GM23338 (cell line): ENCODE results near the gene SIKE1. TPM values are rescaled to one million over a fixed set of nuclear protein-coding genes. Genes with fewer than 3 reads are reported as not detected.
A peak's percentile ranks its signal among the peaks of the same experiment; 100 is the strongest.

Experiments
- ATAC-seq: fragments of 200-7000 bp; cut with Tn5 transposase; 3 replicates; pipeline ENCODE4 v1.9.1; 2020
- DNase-seq: peaks from one replicate; pipeline ENCODE4 v3.0.0-alpha.2; 2015; ENCODE audit warnings: low spot score
- H2AFZ ChIP-seq: fragments of 200-600 bp; sonication (generic); 2 replicates; pipeline ENCODE4 v1.8.0; 2016; ENCODE audit warnings: antibody characterized with exemption, mild to moderate bottlenecking, moderate library complexity
- H3F3A ChIP-seq: fragments of 200-600 bp; sonication (generic); replicated peaks from 2 replicates; pipeline ENCODE4 v1.8.0; 2017; ENCODE audit warnings: antibody characterized with exemption, mixed run types, low read depth
- H3K27ac ChIP-seq: fragments of 200-600 bp; sonication (generic); 2 replicates; pipeline ENCODE4 v1.6.1; 2016; ENCODE audit warnings: low read depth
- H3K27me3 ChIP-seq: fragments of 200-600 bp; sonication (generic); 2 replicates; pipeline ENCODE4 v1.8.0; 2016; ENCODE audit warnings: mild to moderate bottlenecking, mixed run types, moderate library complexity; ENCODE audit not compliant: insufficient read depth
- H3K36me3 ChIP-seq: fragments of 200-600 bp; sonication (generic); 2 replicates; pipeline ENCODE4 v1.8.0; 2016; ENCODE audit warnings: mild to moderate bottlenecking; ENCODE audit not compliant: insufficient read depth
- H3K4me1 ChIP-seq: fragments of 200-600 bp; sonication (generic); 2 replicates; pipeline ENCODE4 v1.8.0; 2016; ENCODE audit warnings: mild to moderate bottlenecking, moderate library complexity; ENCODE audit not compliant: insufficient read depth
- H3K4me2 ChIP-seq: fragments of 200-600 bp; sonication (generic); 2 replicates; pipeline ENCODE4 v1.7.1; 2017; ENCODE audit warnings: mixed run types
- H3K4me3 ChIP-seq: fragments of 200-600 bp; sonication (generic); 2 replicates; pipeline ENCODE4 v1.6.1; 2016; ENCODE audit warnings: mixed run types
- H3K79me2 ChIP-seq: fragments of 200-600 bp; sonication (generic); replicated peaks from 2 replicates; pipeline ENCODE4 v1.8.0; 2017; ENCODE audit warnings: mild to moderate bottlenecking; ENCODE audit not compliant: insufficient read depth
- H3K9me2 ChIP-seq: fragments of 200-600 bp; sonication (generic); 2 replicates; pipeline ENCODE4 v1.8.0; 2017; ENCODE audit not compliant: insufficient read depth
- H4K20me1 ChIP-seq: fragments of 200-600 bp; sonication (generic); replicated peaks from 2 replicates; pipeline ENCODE4 v1.8.0; 2017; ENCODE audit warnings: mild to moderate bottlenecking; ENCODE audit not compliant: insufficient read depth
- H3K27ac Mint-ChIP-seq: 2 replicates; pipeline ENCODE4 v1.8.0; 2020; ENCODE audit warnings: inconsistent platforms, mild to moderate bottlenecking, moderate library complexity, mixed read lengths
- H3K27me3 Mint-ChIP-seq: 3 replicates; pipeline ENCODE4 v1.8.0; 2022; ENCODE audit warnings: low read depth, mild to moderate bottlenecking, moderate library complexity, mixed read lengths, inconsistent platforms; ENCODE audit not compliant: insufficient read depth, poor library complexity
- H3K36me3 Mint-ChIP-seq: 3 replicates; pipeline ENCODE4 v1.8.0; 2021; ENCODE audit warnings: low read depth, mild to moderate bottlenecking, inconsistent platforms, moderate library complexity, mixed read lengths
- H3K4me1 Mint-ChIP-seq: 3 replicates; pipeline ENCODE4 v1.8.0; 2020; ENCODE audit warnings: mild to moderate bottlenecking, inconsistent platforms, mixed read lengths
- H3K4me3 Mint-ChIP-seq: 3 replicates; pipeline ENCODE4 v1.8.0; 2021; ENCODE audit warnings: moderate library complexity, mild to moderate bottlenecking, inconsistent platforms, mixed read lengths
- H3K9me3 Mint-ChIP-seq: 3 replicates; pipeline ENCODE4 v1.8.0; 2020; ENCODE audit warnings: moderate library complexity, mild to moderate bottlenecking, inconsistent platforms, mixed read lengths
- CREB1 ChIP-seq: fragments of 250-450 bp; sonication (Bioruptor Pico); IDR thresholded peaks from 2 replicates; pipeline ENCODE4 v1.5.0; 2020; ENCODE audit warnings: low read depth, mild to moderate bottlenecking, moderate library complexity
- EZH2 ChIP-seq: fragments of 200-600 bp; sonication (generic); IDR thresholded peaks from one replicate; pipeline ENCODE4 v1.8.0; 2017; ENCODE audit warnings: antibody characterized with exemption, mild to moderate bottlenecking, low read depth; ENCODE audit not compliant: unreplicated experiment
- JUNB ChIP-seq: IDR thresholded peaks from one replicate; pipeline ENCODE4 v1.6.1; 2016; ENCODE audit warnings: antibody characterized with exemption; ENCODE audit not compliant: unreplicated experiment
- NANOG ChIP-seq: IDR thresholded peaks from 2 replicates; pipeline ENCODE4 v1.6.1; 2016; ENCODE audit warnings: antibody characterized with exemption, borderline replicate concordance
- POLR2AphosphoS5 ChIP-seq: IDR thresholded peaks from 2 replicates; pipeline ENCODE4 v1.6.1; 2016; ENCODE audit warnings: antibody characterized with exemption, low read depth
- STAT1 ChIP-seq: IDR thresholded peaks from one replicate; pipeline ENCODE4 v1.6.1; 2016; ENCODE audit warnings: antibody characterized with exemption; ENCODE audit not compliant: unreplicated experiment
- ZNF114 ChIP-seq: fragments of 250-450 bp; sonication (Bioruptor Pico); IDR thresholded peaks from 2 replicates; pipeline ENCODE4 v1.5.0; 2020; ENCODE audit warnings: mild to moderate bottlenecking, moderate library complexity
- ZNF331 ChIP-seq: fragments of 250-450 bp; sonication (Bioruptor Pico); IDR thresholded peaks from 2 replicates; pipeline ENCODE4 v1.5.0; 2020; ENCODE audit warnings: low read depth, mild to moderate bottlenecking, moderate library complexity
- polyA plus RNA-seq: library from polyadenylated mRNA; unstranded; fragments of >200 nt; fragmentation: Nextera tagmentation; extraction: Ambion mirVana; gene quantifications from 2 replicates; pipeline ENCODE4 v1.2.1, GENCODE V29; 2016
- total RNA-seq: library from RNA; depleted of rRNA; stranded (reverse); fragments of >200 nt; shearing (Covaris generic); gene quantifications from 2 replicates; pipeline ENCODE4 v1.2.3, GENCODE V29; 2014
- TF ChIP-seq, protein P1 (sequence below), 2 experiments: fragments of 200-600 bp in 1 of 2; sonication (generic) in 1 of 2; conservative IDR thresholded peaks; 2 replicates each; pipeline versions ENCODE4 v1.5.1 to v1.6.1; 2016 to 2017; ENCODE audit warnings: antibody characterized with exemption in 2 of 2, low read depth in 2 of 2, mild to moderate bottlenecking in 2 of 2, moderate library complexity in 1 of 2
- TF ChIP-seq, protein P2 (sequence below): IDR thresholded peaks from one replicate; pipeline ENCODE4 v1.6.1; 2018; ENCODE audit warnings: antibody characterized with exemption; ENCODE audit not compliant: unreplicated experiment

SIKE1 gene
- total and polyA plus RNA-seq, 2 experiments from 2014 or later = 74.0 to 96.3 TPM

DNA sequence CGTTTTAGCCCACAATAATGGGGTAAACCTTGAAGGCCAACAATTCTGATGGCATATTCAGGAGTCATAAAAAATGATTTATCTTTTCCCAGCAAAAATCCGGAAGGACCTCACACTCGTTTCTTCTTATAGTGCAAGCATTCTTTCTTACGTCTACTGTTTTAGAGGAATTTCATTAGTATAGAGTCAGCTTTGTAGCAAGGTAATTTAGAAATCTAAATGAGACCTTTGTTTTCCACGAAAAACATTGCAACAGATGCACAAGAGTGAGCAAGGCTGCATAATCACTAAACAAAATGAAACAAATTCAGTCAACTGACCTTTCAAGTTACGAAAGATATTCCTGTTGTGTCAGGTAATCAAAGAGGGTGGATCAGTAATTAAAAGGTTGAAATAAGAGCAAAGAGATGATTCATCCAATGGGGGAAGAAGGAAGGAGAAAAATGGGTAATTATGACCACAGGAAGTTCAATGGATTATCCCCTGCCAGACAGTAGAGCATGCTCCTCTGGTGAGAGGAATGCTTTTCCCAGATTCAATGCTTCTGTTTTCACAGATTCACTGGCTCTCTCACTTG, 22.1 kb downstream of the SIKE1 start:
- Histone ChIP-seq H3K27ac (peak overlapping the region; percentile 41), H3K4me3 (peak overlapping the region; percentile 37), H3F3A (no peaks in the 10 kb centered on the region), H3K9me2 (no peaks in the 10 kb centered on the region; the same call in 1 of the 2 replicates), H3K4me2 (peak overlapping the region; percentile 61), H3K79me2 (peaks cover 39% of the 10 kb centered on the region), H4K20me1 (peaks cover 28% of the 10 kb centered on the region), H3K36me3 (0 out of 2 replicates have a peak, but pooled peaks cover 4% of the 10 kb centered on the region), H3K27me3 (no peaks in the 10 kb centered on the region), H2AFZ (peak overlapping the region; percentile 39; the same call in 1 of the 2 replicates), H3K4me1 (peaks cover 30% of the 10 kb centered on the region)
- no peaks in the 10 kb centered on the region; the same call in 2 of the 3 replicates for H3K9me3 Mint-ChIP-seq
- H3K36me3 Mint-ChIP-seq = peaks cover 26% of the 10 kb centered on the region
- H3K27ac Mint-ChIP-seq = peak overlapping the region; percentile 100
- peaks cover 37% of the 10 kb centered on the region for H3K4me1 Mint-ChIP-seq
- ATAC-seq = no peak
- no peak for DNase-seq
- H3K4me3 Mint-ChIP-seq = peak overlapping the region; percentile 96
- peaks cover 9% of the 10 kb centered on the region for H3K27me3 Mint-ChIP-seq
- TF ChIP-seq, protein P1, sequence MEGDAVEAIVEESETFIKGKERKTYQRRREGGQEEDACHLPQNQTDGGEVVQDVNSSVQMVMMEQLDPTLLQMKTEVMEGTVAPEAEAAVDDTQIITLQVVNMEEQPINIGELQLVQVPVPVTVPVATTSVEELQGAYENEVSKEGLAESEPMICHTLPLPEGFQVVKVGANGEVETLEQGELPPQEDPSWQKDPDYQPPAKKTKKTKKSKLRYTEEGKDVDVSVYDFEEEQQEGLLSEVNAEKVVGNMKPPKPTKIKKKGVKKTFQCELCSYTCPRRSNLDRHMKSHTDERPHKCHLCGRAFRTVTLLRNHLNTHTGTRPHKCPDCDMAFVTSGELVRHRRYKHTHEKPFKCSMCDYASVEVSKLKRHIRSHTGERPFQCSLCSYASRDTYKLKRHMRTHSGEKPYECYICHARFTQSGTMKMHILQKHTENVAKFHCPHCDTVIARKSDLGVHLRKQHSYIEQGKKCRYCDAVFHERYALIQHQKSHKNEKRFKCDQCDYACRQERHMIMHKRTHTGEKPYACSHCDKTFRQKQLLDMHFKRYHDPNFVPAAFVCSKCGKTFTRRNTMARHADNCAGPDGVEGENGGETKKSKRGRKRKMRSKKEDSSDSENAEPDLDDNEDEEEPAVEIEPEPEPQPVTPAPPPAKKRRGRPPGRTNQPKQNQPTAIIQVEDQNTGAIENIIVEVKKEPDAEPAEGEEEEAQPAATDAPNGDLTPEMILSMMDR (conservative IDR thresholded peaks at IDR 0.05; ENCODE audit: low read depth in 2 of 2) = 0 out of 4 replicates have a peak, but pooled peaks of 1 of the 2 experiments have one; percentile 7
- no peak for TF ChIP-seq ZNF331 (CRISPR knock-in tag)

- Mint-ChIP-seq H3K27me3 (peaks cover 9% of the 10 kb centered on the region), H3K27ac (peak within 1 kb of the TSS; percentile 100), H3K36me3 (peaks cover 26% of the 10 kb centered on the region), H3K4me1 (peaks cover 42% of the 10 kb centered on the region), H3K9me3 (no peaks in the 10 kb centered on the region), H3K4me3 (peak within 1 kb of the TSS; percentile 96)
- Histone ChIP-seq H3K4me2 (peak within 1 kb of the TSS; percentile 81), H3K79me2 (peaks cover 46% of the 10 kb centered on the region), H3K9me2 (no peaks in the 10 kb centered on the region; the same call in 1 of the 2 replicates), H3F3A (no peaks in the 10 kb centered on the region), H2AFZ (peak within 1 kb of the TSS; percentile 39; the same call in 1 of the 2 replicates), H3K4me1 (peaks cover 35% of the 10 kb centered on the region), H3K36me3 (0 out of 2 replicates have a peak, but pooled peaks cover 4% of the 10 kb centered on the region), H4K20me1 (peaks cover 34% of the 10 kb centered on the region), H3K27ac (peak within 1 kb of the TSS; percentile 99), H3K27me3 (no peaks in the 10 kb centered on the region), H3K4me3 (peak within 1 kb of the TSS; percentile 72)
- ATAC-seq (peak; percentile 90), DNase-seq (peak; percentile 99)
- TF ChIP-seq EZH2 (no peak), CREB1 (CRISPR knock-in tag) (peak; percentile 69), ZNF331 (CRISPR knock-in tag) (no peak), POLR2AphosphoS5 (peak; percentile 85), STAT1 (no peak), JUNB (no peak), NANOG (no peak), ZNF114 (CRISPR knock-in tag) (no peak)
- TF ChIP-seq, protein P1 (conservative IDR thresholded peaks at IDR 0.05; ENCODE audit: low read depth in 2 of 2) = peak; percentile 55 to 69
- TF ChIP-seq, protein P2, sequence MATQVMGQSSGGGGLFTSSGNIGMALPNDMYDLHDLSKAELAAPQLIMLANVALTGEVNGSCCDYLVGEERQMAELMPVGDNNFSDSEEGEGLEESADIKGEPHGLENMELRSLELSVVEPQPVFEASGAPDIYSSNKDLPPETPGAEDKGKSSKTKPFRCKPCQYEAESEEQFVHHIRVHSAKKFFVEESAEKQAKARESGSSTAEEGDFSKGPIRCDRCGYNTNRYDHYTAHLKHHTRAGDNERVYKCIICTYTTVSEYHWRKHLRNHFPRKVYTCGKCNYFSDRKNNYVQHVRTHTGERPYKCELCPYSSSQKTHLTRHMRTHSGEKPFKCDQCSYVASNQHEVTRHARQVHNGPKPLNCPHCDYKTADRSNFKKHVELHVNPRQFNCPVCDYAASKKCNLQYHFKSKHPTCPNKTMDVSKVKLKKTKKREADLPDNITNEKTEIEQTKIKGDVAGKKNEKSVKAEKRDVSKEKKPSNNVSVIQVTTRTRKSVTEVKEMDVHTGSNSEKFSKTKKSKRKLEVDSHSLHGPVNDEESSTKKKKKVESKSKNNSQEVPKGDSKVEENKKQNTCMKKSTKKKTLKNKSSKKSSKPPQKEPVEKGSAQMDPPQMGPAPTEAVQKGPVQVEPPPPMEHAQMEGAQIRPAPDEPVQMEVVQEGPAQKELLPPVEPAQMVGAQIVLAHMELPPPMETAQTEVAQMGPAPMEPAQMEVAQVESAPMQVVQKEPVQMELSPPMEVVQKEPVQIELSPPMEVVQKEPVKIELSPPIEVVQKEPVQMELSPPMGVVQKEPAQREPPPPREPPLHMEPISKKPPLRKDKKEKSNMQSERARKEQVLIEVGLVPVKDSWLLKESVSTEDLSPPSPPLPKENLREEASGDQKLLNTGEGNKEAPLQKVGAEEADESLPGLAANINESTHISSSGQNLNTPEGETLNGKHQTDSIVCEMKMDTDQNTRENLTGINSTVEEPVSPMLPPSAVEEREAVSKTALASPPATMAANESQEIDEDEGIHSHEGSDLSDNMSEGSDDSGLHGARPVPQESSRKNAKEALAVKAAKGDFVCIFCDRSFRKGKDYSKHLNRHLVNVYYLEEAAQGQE = no peak
These were observed 22.8 kb downstream of the SIKE1 start, which contains the start of gene CSDE1 for GRCh38 chr1:114757455-114758255. Gene CSDE1 (minus strand): TSS chr1:114757984. CDS start chr1:114739890, 18,094 bp downstream.
